Measurements from ENCODE around the gene CLECL1. TPM values are rescaled to one million over a fixed set of nuclear protein-coding genes. Genes with fewer than 3 reads are reported as not detected.
"Not testable (repeated sequence)": the region's sequence is repeated elsewhere in the genome, so short reads cannot be mapped to it uniquely, and the experiment has no call there.

CLECL1 gene
- total and polyA plus RNA-seq, 9 donors: 0.18 to 0.35 (median 0.26) TPM; not detected in 6

DNA sequence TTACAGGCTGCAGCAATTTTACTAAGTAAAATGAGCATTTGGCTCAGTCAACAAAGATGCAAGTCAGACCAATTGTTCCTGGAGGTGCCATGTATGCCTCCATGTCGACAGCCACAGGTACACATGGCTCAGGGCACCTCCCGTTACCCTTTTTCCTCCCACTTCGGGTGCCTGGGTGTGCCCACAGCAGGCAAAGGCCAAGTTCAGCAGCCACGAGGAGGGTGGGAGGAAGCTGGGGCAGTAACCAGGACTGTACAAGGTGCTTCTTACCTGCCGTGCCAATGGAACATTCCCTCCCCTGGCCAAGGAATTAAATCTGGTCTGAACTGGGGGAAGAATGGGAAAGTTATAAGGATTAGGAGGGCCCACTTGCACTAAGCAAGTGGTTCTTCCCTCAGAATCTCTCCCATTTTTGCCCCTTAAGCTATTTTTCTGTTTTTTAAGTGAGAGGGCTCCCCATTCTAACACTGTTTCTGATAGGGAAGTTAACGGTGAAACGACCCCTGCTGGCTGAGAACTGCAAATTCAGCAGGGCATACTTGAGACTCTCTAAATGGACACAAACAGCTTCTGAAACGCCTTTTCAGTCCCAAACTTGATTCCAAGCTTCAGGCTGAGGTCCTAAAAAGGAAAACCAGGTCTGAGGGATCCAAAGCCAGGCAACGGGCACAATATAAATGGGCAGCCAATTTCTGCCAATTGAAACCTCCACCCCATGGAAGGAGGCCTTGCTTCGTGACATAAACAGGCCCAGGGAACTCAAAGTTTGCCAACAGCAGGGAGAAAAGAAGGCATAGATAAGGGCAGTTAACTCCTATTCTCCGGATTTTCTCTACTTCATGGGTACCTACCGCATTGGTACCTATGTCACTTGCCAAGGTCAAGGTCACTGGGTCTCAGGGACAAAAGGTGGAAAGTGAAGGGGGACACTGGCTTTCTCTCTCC is 24.8 kb downstream of the CLECL1 start:
- 22% methylated on average over 3 of the region's 12 CpGs for WGBS (ENCODE audit: insufficient coverage)
- no peak overlapping the region for H3K27ac ChIP-seq (ENCODE audit: low read length)
- H3K4me1 ChIP-seq (ENCODE audit: control insufficient read depth, insufficient read depth, low read length): no peaks in the 10 kb centered on the region
- H3K27me3 ChIP-seq (ENCODE audit: control insufficient read depth, insufficient read depth, low read length): no peaks in the 10 kb centered on the region
- H3K4me3 ChIP-seq (ENCODE audit: low read length): no peak overlapping the region
- peak; percentile 45 for DNase-seq
- no peaks in the 10 kb centered on the region for H3K9me3 ChIP-seq (replicated peaks; ENCODE audit: control insufficient read depth, low read depth, low read length)
- H3K36me3 ChIP-seq (ENCODE audit: control insufficient read depth, insufficient read depth, low read length): no peaks in the 10 kb centered on the region

- Histone ChIP-seq H3K4me1 (ENCODE audit: control insufficient read depth, insufficient read depth, low read length) (no peaks in the 10 kb centered on the region), H3K9me3 (replicated peaks; ENCODE audit: control insufficient read depth, low read depth, low read length) (no peaks in the 10 kb centered on the region), H3K27me3 (ENCODE audit: control insufficient read depth, insufficient read depth, low read length) (no peaks in the 10 kb centered on the region), H3K4me3 (ENCODE audit: low read length) (no peak overlapping the region), H3K36me3 (ENCODE audit: control insufficient read depth, insufficient read depth, low read length) (no peaks in the 10 kb centered on the region), H3K27ac (ENCODE audit: low read length) (no peak overlapping the region)
- DNase-seq: no peak
These were observed 25.5 kb downstream of the CLECL1 start for GRCh38 chr12:9707356-9707755.

DNA sequence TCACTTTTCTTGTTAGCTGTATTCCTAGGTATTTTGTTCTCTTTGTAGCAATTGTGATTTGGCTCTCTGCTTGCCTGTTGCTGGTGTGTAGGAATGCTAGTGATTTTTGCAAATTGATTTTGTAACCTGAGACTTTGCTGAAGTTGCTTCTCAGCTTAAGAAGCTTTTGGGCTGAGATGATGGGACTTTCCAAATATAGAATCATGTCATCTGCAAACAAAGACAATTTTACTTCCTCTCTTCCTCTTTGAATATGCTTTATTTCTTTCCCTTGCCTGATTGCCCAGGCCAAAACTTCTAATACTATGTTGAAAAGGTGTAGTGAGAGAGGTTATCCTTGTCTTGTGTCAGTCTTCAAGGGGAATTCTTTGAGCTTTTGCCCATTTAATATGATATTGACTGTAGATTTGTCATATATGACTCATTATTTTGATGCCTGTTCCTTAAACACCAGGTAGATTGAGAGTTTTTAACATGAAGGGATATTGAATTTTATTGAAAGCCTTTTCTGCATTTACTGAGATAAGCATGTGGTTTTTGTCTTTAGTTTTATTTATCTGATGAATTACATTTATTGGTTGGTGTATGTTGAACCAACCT is 26.7 kb downstream of the CLECL1 start:
- no peak overlapping the region for H3K27ac ChIP-seq (ENCODE audit: low read length)
- H3K4me1 ChIP-seq (ENCODE audit: control insufficient read depth, insufficient read depth, low read length): no peaks in the 10 kb centered on the region
- no peaks in the 10 kb centered on the region for H3K36me3 ChIP-seq (ENCODE audit: control insufficient read depth, insufficient read depth, low read length)
- H3K4me3 ChIP-seq (ENCODE audit: low read length): no peak overlapping the region
- H3K9me3 ChIP-seq (replicated peaks; ENCODE audit: control insufficient read depth, low read depth, low read length): no peaks in the 10 kb centered on the region
- DNase-seq: no peak
- H3K27me3 ChIP-seq (ENCODE audit: control insufficient read depth, insufficient read depth, low read length): no peaks in the 10 kb centered on the region

GRCh38 chr12:9704561-9704960 is 28.3 kb downstream of the CLECL1 start:
- WGBS (ENCODE audit: insufficient coverage): no CpG with 5 or more reads among the region's 5 CpGs
- DNase-seq; H3K9me3 ChIP-seq (replicated peaks; ENCODE audit: control insufficient read depth, low read depth, low read length); H3K36me3 ChIP-seq (ENCODE audit: control insufficient read depth, insufficient read depth, low read length); H3K27me3 ChIP-seq (ENCODE audit: control insufficient read depth, insufficient read depth, low read length); H3K4me1 ChIP-seq (ENCODE audit: control insufficient read depth, insufficient read depth, low read length); H3K27ac ChIP-seq (ENCODE audit: low read length); H3K4me3 ChIP-seq (ENCODE audit: low read length): not testable (repeated sequence)

DNA sequence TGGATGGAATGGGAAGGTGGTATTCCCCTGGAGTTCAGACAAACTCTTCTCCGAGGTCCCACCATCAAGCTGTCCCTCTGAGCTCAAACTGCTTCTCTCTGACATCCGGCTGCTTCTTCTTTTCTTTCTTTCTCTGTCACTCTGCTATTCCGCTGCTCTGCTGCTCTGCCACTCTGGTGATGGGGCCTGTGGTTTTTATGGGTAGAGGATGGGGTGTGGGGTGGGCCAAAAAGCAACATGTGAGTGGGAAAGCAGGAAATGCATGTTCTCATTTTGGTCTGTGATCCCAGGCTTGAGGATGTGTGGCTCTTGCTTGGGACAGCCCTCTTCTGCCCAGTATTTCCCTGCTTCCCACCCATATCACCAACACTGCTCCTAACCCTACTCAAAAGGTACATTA is 30.6 kb downstream of the CLECL1 start:
- no peaks in the 10 kb centered on the region for H3K36me3 ChIP-seq (ENCODE audit: control insufficient read depth, insufficient read depth, low read length)
- no peak overlapping the region for H3K4me3 ChIP-seq (ENCODE audit: low read length)
- no CpG with 5 or more reads among the region's 3 CpGs for WGBS (ENCODE audit: insufficient coverage)
- no peak for DNase-seq
- H3K4me1 ChIP-seq (ENCODE audit: control insufficient read depth, insufficient read depth, low read length): no peaks in the 10 kb centered on the region
- H3K27me3 ChIP-seq (ENCODE audit: control insufficient read depth, insufficient read depth, low read length): no peaks in the 10 kb centered on the region
- H3K9me3 ChIP-seq (replicated peaks; ENCODE audit: control insufficient read depth, low read depth, low read length): no peaks in the 10 kb centered on the region
- H3K27ac ChIP-seq (ENCODE audit: low read length): no peak overlapping the region

DNA sequence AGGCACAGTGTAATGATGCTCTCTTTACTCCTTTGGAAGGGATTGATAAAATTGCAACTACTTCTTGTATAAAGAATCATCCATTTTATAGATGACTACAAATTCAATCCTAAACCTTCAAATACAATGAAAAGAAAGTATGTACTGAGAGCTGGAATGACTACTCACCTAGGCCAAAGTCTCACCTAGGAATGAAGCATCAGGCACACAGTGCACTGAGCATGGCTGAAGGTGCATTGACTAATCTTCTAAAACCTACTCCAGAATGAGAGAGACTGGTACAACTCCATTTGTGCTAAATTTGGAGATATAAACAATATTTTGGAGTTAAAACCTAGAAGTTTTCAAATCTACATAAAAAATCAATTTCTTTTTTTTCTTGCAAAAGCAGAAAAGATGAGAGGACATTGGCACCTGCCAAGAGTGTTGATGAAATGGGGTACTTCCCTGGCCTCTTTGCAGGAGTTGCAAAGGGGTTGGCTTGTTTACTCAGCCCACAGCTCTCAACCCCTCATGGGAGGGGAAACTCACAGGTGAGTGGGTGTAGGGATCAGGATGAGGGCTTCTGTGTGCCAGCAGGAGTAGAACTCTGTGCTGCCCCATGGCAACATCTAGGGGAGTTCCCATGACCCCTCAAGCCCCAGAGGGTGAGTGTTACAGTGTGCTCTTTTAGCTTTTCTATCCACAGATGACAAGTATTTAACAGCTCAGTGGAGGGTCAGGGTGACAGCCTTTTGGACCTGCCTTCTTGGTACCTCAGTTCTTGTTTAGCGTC is 31.3 kb downstream of the CLECL1 start:
- no peaks in the 10 kb centered on the region for H3K4me1 ChIP-seq (ENCODE audit: control insufficient read depth, insufficient read depth, low read length)
- H3K4me3 ChIP-seq (ENCODE audit: low read length): no peak overlapping the region
- H3K27me3 ChIP-seq (ENCODE audit: control insufficient read depth, insufficient read depth, low read length): no peaks in the 10 kb centered on the region
- DNase-seq: no peak
- H3K27ac ChIP-seq (ENCODE audit: low read length): no peak overlapping the region
- peaks cover 2% of the 10 kb centered on the region for H3K9me3 ChIP-seq (replicated peaks; ENCODE audit: control insufficient read depth, low read depth, low read length)
- WGBS (ENCODE audit: insufficient coverage): 71% methylated on average over 1 of the region's 1 CpG
- H3K36me3 ChIP-seq (ENCODE audit: control insufficient read depth, insufficient read depth, low read length): no peaks in the 10 kb centered on the region

DNA sequence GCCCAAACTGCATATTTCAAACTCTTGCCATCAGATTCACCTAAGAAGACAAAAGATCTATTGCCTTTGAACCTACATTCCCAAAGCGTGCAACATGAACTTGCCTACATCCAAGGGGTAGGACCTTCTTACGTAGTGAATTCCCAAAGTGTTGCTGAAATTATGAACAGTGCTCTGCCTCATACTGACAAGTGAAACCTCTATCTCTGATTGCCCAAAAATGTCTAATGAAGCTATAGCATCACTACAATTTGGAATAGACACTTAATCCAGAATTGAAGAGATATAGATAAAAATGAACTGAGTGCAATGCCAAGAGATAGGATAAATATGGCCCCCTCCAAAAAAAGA is 32.3 kb downstream of the CLECL1 start:
- Histone ChIP-seq H3K36me3 (ENCODE audit: control insufficient read depth, insufficient read depth, low read length) (no peaks in the 10 kb centered on the region), H3K27ac (ENCODE audit: low read length) (no peak overlapping the region), H3K27me3 (ENCODE audit: control insufficient read depth, insufficient read depth, low read length) (no peaks in the 10 kb centered on the region), H3K4me3 (ENCODE audit: low read length) (no peak overlapping the region), H3K4me1 (ENCODE audit: control insufficient read depth, insufficient read depth, low read length) (no peaks in the 10 kb centered on the region), H3K9me3 (replicated peaks; ENCODE audit: control insufficient read depth, low read depth, low read length) (peaks cover 2% of the 10 kb centered on the region)
- DNase-seq: no peak
- WGBS (ENCODE audit: insufficient coverage): 75% methylated on average over 1 of the region's 2 CpGs

DNA sequence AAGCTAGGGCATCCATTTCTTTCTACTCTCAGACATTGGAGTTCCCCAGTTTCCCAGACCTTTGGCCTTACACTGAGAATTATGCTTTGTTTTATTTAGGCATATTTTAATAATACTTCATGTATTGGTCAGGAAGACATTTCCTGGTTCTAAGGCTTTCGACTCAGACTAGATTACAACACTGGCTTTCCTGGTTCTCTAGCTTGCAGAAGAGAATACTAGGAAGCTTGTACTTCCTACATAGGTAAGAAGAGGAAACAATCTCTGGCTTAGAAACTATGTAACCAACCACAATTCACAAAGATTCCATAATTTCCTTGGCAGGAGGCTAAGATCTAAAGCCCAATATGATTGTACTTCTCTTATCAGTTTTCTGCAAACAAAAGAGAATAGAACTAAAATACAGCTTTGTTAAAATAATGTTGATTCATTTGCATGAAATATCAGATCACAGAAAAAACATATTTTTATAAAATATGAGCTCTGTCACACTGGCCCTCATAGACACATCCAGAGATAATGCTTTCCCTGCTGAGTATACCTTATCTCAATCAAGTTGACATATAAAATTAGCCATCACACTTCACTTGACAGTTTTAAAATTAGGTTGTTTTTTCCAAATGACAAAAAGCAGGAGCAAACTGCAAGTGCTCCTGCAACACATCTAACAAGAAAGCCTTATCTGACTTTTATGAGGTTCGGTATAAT is 32.8 kb downstream of the CLECL1 start:
- DNase-seq: peak; percentile 15
- H3K4me1 ChIP-seq (ENCODE audit: control insufficient read depth, insufficient read depth, low read length): no peaks in the 10 kb centered on the region

DNA sequence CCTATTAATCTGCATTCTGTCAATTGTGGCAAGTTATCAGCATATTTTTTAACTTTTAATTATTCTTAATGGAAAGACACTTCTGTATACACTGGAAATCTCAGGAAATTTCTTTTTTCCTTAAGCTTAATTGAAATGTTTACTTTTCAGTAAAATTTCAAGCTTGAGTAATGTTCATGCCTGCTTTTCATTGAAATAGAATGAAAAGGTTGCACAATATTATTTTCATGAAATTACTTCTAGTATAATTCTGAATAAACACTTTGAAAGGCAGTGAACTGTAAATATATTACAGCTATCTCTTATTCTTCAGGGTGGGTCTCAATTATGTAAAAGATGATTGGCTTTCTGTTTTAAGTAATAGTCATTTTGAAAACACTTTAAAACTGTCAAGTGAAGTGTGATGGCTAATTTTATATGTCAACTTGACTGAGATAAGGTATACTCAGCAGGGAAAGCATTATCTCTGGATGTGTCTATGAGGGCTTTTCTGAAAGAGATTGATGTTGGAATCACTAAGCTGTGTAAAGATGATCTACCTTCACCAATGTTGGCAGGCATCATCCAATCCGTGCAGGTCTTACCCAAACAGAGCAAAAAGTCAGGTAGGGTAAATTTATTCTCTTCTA is 33.5 kb downstream of the CLECL1 start:
- peaks cover 4% of the 10 kb centered on the region for H3K36me3 ChIP-seq (ENCODE audit: control insufficient read depth, insufficient read depth, low read length)
- H3K27ac ChIP-seq (ENCODE audit: low read length): peak overlapping the region; percentile 38
- no peak for DNase-seq
- no peaks in the 10 kb centered on the region for H3K27me3 ChIP-seq (ENCODE audit: control insufficient read depth, insufficient read depth, low read length)
- WGBS (ENCODE audit: insufficient coverage): no CpG with 5 or more reads among the region's 1 CpG
- no peak overlapping the region for H3K4me3 ChIP-seq (ENCODE audit: low read length)
- H3K4me1 ChIP-seq (ENCODE audit: control insufficient read depth, insufficient read depth, low read length): no peaks in the 10 kb centered on the region
- peaks cover 2% of the 10 kb centered on the region for H3K9me3 ChIP-seq (replicated peaks; ENCODE audit: control insufficient read depth, low read depth, low read length)

More for the DNA sequence above, 32.8 kb downstream of the CLECL1 start:
- WGBS (ENCODE audit: insufficient coverage): 80% methylated on average over 1 of the region's 2 CpGs
- Histone ChIP-seq H3K36me3 (ENCODE audit: control insufficient read depth, insufficient read depth, low read length) (peaks cover 1% of the 10 kb centered on the region), H3K4me3 (ENCODE audit: low read length) (no peak overlapping the region), H3K27me3 (ENCODE audit: control insufficient read depth, insufficient read depth, low read length) (no peaks in the 10 kb centered on the region), H3K9me3 (replicated peaks; ENCODE audit: control insufficient read depth, low read depth, low read length) (peaks cover 2% of the 10 kb centered on the region), H3K27ac (ENCODE audit: low read length) (peak overlapping the region; percentile 38)
